NCI-H1694 (cell line): ENCODE results near the gene CCBE1.

ENCODE experiments used
- DNase-seq: peaks from one replicate; lab custom pipeline; 2025; lab: John Stamatoyannopoulos, UW

The CCBE1 gene

DNA sequence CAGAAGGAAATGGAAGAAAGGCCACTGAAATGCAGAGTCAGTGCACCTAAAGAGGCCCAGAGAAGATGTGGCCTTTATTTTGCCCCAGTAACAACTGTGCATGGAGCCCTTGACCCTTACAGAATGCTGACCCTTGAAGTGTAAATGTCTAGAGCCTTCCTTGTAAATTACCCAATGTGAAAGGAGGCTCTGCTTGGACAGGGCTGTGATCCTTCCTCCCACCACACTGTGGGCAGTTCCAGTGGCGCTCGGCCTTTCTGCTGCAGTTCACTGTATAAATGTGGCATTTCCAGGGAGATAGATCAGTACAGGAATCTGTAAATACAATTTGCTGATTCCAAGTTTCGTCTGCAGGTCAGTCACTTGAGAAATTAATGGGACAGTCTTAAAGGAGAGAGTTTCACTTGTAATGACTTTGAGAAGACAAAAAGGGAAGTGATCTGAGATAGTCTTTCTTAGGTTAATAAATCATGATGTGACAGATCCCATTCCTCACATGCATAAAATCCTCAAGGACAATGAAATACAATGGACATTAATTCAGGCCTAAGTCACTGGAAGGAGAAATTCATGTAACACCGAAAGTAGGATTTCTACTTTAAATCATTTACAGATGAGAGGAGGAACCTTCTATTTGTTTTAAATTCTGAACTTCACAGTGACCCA is 204.3 kb downstream of the CCBE1 start:
- no peak for DNase-seq

DNA sequence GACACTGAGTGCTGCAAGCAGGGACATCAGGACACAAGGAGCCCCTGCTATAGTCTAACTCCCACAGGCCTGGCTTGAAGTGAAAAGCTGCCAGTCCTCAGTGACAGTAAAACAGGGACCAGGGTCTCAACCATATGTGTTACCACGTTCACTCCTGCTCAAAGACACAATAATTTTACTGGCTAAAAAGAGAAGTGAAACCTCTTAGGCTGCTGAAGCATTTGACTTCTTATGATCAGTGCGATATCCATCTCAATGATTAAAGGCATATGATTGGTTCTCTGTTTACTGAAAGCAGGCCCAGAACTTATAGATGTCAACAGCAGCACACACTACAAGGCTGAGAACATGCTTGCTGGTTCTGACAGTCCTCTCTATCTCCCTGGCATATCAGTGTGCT is 208.3 kb downstream of the CCBE1 start:
- DNase-seq: no peak

DNA sequence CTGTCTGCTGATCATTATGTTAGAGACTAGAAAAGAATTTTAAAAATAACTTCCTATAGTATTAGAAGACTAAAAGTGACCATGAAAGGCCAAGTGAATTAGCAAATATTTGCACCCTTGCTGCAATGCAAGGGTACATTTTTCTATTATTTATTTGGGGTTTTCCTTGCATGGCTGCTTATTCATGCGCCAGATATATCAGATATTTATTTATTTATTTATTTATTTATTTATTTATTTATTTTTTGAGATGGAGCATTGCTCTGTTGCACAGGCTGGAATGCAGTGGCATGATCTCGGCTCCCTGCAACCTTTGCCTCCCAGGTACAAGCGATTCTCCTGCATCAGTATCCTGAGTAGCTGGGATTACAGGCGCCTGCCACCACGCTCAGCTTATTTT is 211.8 kb downstream of the CCBE1 start:
- DNase-seq: no peak

DNA sequence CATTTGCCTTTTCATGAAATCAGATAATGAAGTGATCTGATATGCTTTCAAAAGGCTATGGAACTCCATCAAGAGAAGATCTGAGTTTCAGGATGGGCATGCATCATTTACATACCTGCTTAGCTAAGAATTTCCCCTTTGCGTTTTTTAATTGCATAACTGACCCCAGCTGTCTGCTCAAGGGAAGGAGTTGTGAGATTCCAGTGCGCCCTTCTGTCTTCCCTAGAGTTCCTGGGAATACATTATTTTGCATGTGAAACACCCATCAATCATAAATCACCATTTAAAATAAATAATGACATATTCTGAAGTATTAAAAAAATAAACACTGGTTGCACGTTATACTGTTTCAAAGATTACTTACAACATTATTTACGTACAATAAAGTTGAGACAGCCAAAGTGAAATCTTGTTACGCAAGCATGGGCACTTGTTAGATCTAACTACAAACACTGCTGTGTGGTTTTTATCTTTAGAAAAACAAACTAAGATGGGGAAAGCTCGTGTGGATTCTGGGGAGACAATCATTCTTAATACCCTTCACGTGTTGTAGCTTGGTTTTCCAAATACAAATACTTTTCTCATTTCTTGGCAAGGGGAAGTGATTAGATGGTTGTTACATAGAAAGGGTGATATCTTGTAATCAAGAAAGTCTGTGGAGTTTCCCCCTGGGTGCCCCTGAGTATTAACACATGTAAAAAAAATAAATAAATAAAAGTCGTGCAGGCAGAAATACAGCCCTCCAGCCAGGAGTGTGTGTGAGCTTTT is 212.5 kb downstream of the CCBE1 start:
- DNase-seq: no peak

DNA sequence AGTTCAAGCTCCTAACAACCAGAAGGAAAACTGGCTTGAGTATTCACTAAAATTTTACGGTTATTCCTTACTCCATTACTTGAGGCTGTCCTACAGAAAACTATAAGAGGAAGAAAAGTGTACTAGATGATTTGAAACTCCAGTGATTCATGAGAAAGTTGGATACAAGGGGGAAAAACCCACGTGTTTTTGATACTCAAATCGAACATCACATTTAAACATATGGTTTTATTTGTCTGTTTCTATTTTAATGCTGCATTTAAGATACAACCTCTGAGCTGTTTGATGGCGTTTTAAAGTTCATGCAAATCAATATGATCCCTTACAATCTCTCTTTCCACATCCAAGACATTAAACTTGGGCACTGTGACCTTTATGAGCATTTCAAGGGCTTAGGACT is 213.1 kb downstream of the CCBE1 start:
- no peak for DNase-seq

DNA sequence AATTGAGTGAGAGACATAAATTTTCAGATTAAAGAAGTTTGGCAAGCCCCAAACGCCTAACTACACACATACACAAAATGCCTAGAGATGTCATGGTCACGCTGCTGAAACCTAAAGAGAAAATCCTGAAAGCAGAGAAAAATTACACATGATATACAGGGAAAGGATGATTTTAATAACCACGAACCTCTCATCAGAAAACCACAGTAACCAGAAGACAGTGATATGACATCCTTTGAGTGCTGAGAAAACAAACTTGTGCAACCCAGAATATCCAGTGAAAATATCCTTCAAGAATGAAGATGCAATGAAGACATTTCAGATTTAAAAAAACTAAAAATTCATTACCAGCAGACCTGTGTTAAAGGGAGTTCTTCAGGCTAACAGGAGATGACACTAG is 215.8 kb downstream of the CCBE1 start:
- no peak for DNase-seq

DNA sequence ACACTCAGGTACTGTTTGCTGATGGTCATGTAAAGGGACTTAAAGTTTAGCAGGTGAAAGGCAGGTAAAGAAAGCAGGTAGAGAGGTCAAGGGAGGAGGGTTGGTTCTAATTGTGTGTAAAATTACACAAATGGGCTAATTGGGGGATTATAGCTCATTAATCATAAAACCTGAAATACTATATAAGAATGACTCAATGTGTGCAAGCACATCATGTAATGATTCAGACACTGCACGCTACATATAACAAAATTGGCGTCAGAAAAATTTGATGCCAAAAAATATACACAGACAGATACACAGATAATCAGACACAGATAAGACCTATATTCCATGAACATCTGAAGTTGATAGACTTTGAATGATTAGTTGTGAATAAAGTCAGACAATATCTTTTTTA is 217.4 kb downstream of the CCBE1 start:
- DNase-seq: no peak

DNA sequence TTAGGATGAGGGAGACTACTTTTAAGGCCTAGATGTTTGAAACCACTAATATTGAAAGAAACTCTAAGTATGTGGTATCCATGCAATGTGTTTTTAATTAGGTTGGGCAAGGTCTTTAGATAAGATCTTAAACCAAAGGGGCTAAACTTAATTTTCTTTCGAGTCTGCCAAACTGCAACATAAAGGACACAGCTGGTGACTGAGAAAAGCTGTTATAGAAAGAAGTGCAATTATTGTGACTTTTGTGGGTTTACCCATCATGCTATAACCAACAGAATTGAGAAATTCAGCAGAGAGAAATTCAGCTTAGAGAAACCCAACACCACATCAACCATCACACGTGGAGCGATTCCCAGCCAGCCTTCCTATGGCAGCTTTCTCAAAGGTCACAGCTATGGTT is 218.6 kb downstream of the CCBE1 start:
- DNase-seq: no peak

DNA sequence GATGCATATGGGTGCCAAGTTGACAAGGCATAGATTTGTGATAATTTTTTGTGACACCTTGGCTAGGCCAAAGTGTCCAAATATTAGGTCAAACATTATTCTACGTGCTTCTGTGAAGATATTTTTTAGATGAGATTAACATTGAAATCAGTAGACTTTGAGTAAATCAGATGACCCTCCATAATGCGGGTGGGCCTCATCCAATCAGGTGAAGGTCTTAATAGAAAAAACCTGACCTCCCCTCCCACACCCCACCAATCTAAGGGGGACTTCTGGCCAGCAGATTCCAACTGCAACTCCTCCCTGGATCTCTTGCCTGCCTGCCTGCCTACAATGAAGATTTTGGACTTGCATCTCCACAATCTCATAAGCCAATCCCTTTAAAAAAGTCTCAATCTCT is 219.4 kb downstream of the CCBE1 start:
- no peak for DNase-seq

DNA sequence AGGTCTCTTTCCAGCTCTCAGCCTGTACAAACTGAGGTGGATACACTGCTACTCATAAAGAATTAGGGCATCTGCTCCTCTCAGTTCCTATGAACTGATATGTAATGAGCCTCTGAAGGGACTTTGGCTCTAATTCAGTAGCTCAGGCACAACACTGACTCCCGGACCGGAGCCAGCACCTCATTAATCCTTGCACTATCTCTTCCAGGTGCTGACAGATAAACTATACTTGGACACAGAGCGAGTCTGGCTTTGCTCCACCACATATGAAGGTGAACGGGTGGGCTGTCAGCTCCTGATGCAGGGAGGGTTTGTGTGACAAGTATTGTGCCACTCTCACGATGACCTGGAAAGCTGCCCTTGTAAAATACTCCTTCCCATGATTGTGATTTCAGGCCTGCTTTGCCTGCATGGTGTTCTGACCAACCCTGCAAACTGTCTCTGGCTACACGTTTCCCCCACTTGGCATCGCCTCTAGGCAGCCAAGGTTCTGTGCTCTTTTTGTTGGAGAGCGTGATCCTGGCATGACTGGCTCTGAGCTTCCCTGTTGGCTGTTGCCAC is 226.6 kb downstream of the CCBE1 start:
- DNase-seq: no peak

DNA sequence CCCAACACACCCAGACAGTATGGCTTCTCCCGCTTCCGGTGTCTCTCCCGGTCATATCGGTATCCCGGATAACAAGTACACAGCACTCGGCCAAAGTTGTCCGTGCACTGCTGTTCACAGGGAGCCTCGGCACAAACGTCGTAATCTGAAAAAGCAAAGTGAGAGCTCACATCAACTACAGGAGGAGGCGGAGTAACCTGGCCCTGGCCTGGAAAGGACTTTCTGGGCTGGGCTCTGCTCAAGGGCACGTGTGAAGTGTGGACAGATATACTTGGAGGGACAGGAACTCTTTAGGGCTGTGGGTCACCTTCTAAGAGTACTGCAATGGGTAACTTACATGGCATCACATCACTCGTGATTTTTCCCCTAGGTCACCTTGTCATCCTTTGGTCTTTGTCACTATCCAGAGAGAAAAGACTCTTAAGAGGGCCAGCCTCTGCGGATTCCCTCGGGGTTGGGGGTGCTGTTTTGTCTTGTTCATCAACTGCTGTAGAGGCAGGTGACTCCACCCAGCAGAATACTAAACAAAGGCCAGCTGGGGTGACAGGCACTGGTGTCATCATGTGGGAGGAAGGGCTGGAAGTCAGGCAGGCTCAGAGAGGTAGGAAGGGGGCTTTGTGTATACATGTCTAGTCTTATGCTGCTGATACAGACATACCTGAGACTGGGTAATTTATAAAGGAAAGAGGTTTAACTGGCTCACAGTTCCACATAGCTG is 227.6 kb downstream of the CCBE1 start:
- DNase-seq: no peak

DNA sequence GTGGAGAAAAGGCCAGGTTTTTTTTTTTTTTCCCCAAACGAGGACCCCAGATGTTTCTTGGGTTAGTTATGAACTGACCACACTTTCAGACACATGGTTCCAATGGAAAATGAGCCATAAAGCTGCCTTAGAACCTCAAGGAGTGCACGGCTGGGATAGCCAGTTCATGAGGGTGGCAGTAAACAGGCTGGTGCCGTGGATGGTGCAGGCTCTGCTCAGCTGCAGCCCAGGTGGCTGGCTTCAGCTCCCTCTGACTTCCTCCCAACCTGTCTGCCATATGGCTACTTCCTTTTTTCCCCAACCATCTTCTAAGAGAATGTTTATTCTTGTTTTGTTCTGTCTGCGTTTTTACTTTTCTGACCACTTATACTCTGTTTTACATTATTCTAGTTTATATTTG is 228.4 kb downstream of the CCBE1 start:
- no peak for DNase-seq

DNA sequence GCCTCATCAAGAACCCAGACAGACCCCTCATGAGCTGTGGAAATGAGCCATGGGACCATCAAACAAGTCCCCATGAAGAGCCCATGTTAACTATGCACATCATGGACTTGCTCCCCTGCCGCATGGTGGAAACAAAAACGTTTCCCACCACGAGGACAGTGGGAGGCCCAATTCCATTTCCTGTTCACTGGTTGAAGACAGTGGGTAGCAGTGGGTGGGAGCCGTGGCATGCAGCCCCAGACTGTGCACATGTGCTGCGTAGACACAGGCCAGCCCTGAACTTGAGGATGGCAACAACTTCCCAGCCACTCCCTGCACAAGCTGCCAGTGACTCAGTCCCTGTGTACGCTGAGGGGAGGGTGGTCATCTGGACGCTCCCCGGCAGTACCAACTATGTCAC is 229.7 kb downstream of the CCBE1 start:
- no peak for DNase-seq

DNA sequence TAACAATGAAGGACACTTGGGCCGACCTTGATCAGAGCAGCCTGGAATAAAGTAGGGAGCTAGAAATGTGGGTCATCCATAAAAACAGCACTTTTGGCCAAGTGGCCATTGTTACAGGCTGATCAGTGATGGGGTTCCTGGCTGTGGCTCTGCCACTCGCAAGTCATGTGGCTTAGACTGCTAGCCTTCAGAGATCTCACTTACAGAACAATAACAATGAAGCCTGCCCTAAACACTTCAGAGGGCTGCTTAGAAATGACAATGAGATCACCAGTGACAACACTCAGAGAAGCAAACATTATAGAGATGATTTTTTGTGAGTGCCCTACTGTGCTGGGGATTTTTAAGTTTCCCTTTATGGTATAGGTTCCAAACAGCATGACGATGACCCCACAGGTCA is 230.2 kb downstream of the CCBE1 start:
- no peak for DNase-seq

DNA sequence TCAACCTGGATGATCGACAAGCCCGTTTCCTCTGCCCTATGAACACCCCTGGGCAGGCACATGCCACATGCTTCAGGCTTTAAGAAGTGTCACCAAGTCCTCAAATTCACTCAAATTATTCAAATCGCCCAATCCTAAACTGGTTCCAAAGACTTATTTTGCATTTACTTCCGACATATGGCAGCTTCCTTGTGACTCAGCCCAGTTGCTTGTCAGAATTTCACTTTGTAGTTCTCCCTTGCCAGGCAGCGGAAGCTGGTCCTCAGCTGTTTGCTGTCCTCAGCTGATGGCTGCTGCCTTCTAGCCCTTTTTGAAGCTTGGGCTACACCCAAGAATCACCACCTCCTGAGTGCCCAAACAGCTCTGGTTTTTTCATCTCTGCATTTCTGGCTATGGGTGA is 232.7 kb downstream of the CCBE1 start:
- no peak for DNase-seq

DNA sequence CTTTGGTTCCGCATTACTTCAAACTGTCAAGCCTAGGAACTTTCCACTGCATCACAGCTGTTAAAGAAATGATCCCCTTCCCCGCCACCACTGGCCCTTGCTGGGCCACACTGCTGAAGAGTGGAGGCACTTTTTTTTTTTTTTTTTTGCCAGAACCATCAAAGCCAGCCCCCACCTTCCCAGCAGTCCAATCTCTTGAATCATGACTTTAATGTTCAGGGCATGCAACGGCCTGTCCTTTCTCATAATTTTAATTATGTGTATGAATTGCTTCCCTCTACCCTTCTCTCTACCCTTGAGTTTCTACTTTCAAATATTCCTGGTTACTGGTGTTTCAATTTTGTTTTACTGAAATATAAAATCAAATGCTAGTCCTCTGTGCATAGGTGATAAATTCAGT is 236.1 kb downstream of the CCBE1 start:
- DNase-seq: no peak

DNA sequence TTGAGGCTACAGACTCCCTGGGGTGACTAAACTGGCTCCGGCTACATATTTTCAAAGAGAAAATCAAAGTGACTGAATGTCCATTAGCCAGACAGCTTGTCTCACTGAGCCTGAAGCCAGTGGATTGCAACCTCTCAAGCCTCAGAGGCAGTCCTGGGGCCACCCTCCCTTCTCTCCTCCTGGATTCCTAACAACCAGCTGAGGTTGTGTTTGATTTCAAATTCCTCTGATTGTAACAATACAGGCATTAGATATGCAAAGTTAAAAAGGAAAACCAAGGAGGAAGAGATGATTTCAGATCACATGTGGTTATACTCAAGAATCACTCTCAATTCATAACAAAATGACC is 237.2 kb downstream of the CCBE1 start:
- no peak for DNase-seq

DNA sequence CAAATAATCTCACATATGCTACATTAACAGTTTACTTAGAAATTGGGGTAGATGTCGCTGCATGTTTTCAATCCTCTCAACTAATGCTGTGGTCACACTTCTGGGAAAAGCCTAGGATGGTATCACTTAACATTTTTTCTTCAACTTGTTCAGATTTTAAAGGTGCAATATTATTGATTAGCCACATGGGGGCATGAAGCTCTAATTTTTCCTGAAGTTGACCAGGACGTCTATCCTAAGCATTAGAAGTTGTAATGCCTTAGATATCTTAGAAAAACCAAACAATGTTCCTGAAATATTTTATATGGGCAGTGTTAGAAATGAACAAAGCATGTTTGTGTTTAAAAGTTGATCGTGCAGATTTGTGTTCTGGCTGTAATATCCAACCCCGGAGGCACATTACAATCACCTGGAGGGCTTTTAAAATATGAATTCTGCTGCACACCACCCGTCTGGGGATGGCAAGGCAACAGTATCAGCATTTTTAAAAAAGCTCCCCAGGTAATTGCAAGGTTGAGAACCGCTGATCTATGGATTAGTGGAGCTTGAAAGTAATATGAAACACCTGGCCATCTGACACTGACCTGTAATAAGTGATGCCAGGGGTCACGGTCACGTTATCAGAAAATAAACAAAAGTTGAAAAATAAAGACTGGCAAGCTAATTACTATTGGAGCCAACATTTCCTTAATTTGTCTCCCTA is 237.7 kb downstream of the CCBE1 start:
- no peak for DNase-seq

DNA sequence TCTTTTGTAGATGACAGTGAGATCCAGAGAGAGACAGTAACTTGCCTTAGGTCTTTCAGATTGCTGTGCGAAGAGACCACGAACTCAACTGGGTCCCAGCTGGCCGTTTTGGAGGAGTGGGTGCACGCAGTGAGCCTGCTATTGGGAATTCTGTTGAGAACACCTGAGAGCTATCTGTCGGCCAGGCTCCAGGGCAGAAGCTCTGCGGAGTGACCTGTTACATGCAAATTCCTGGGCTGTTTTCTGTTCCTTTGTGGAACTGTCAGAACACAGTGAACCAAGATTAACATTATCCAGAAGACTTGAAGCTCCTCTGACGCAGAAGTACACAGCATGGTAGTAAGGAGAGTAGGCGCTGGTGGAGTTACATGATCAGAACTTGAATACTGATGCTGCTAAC is 238.6 kb downstream of the CCBE1 start:
- no peak for DNase-seq

DNA sequence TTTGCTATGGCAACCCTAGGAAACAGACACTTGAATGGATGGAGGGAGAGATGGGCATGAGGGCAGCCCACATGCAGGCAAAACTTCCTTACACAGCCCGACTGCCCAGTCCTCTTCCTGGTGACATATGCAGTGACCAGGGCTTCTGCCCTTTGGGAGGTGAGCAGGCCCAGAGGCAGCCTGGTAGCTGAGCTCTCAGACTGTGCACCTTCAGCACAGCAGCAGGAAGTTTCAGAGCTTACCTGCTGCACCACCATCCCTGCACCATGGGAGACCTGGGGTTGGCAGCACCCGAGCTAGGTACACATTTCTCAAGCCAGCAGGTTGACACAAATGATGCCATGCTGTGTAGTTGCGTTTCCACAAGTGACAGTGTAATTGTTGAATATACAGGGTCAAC is 240.6 kb downstream of the CCBE1 start:
- no peak for DNase-seq

DNA sequence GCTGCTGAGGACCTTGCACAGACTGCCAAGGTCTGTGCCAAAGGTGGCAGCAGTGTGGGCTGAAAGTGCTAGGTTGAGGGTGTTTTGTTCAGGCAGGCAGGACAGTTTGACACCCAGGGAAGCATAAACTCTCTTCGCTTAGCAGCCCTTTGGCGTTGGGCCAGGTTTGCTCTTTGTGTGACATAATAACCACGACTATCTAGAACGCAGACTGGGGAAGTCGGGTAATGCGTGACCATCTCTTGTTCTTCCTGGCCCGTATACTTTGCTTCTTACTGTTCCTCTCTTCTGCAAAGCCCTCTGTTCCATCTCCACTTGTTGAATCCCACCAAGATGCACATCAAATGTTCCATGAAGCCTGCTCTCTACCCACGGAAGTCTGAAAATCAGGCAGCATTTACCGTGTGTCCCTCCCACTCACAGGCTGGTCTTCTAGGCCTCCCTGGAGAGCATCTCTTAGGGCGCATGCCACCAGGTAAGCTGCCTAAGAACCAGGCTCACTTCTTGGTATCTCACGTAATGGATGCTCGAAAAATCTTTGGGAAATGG is 241.4 kb downstream of the CCBE1 start:
- no peak for DNase-seq
